Measurements from ENCODE around the gene ODF2.
"Not testable (repeated sequence)": the region's sequence is repeated elsewhere in the genome, so short reads cannot be mapped to it uniquely, and the experiment has no call there.

The ODF2 gene

DNA sequence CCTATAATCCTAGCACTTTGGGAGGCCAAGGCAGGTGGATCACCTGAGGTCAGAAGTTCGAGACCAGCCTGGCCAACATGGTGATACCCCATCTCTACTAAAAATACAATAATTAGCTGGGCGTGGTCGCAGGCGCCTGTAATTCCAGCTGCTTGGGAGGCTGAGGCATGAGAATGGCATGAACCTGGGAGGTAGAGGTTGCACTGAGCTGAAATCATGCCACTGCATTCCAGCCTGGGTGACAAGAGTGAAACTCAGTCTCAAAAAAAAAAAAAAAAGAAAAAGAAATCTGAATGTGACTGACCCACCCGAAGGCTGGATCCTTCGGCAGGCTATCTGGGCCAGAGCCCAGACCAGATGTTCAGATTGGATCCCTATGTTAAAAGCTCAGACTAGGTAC lies 32.5 kb upstream of the ODF2 start:
- DNase-seq (ENCODE audit: low read depth in 2 of 2, low spot score in 1 of 2) = not testable (repeated sequence)

DNA sequence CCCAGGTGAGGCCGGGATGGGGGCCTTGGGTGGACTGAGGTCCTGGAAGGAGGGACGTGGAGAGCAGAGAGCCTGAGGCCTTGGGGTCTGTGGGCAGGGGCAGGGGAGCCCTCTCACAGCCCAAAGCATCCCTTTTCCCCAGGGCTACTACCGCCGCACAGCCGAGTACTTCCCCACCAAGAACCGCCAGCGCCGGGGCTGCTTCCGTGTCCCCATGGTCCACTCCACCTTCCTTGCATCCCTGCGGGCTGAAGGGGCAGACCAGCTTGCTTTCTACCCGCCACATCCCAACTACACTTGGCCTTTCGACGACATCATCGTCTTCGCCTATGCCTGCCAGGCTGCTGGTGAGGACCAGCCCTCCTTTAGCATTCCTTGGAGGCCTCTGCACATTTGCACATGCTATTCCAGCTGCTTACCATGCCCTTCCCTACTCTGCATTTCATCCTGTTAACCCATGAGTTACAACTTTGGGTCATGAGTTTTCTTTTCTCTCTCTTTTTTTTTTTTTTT lies 31.5 kb upstream of the ODF2 start:
- DNase-seq (ENCODE audit: low read depth in 2 of 2, low spot score in 1 of 2) = no peak

DNA sequence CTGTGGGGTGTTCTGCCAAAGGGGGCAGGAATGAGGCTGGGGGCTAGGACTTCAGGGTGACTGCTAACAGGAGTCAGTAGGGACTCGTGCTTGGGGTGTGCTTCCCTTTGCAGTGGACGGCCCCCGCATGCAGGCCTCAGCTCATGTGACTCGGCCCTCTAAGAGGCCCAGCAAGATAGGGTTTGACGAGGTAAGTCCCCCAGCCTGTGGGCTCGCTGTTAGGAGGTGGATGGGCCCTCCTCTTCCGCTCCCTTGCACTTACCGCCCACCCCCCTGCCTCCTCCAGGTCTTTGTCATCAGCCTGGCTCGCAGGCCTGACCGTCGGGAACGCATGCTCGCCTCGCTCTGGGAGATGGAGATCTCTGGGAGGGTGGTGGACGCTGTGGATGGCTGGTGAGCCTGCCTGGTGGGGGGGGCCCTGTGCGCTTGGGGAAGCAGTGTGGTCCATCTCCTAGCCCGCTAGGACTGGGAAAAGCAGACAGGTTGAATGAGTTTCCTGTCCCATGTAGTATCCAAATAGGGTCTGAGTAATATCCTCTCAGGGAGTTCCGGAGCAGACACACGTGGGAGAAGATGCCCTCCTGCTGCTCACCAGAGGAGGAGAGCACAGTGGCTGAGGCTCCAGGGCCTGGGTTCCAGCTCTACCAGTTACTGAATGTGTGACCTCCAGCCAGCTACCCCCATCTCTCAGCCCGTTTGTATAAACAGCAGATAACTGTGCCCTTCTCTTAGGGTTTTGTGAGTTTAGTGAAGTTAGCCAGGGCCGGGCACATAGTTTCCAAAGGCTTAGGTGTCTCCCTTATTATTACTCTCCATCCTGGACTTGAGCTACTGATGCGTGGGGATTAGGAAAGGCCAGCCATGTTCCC lies 26.9 kb upstream of the ODF2 start:
- DNase-seq (ENCODE audit: low read depth in 2 of 2, low spot score in 1 of 2) = no peak

DNA sequence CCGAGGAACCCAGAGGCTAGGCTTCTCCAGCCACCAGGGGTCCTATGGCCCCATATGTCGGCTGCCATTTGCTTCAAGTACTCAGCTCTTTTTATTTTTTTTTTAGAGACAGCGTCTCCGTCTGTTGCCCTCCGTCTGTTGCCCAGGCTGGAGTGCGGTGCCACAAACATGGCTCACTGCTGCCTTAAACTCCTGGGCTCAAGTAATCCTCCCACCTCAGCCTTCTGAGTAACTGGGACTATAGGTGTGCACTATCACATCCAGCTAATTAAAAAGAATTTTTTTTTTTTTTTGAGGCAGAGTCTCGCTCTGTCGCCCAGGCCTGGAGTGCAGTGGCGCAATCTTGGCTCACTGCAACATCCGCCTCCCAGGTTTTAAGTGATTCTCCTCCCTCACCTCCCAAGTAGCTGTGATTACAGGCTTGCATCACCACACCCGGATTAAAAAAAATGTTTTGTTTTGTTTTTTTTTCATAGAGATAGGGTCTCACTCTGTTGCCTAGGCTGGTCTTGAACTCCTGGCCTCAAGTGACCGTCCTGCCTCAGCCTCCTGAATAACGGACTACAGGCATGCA lies 26.2 kb upstream of the ODF2 start:
- no peak for DNase-seq (ENCODE audit: low read depth in 2 of 2, low spot score in 1 of 2)

DNA sequence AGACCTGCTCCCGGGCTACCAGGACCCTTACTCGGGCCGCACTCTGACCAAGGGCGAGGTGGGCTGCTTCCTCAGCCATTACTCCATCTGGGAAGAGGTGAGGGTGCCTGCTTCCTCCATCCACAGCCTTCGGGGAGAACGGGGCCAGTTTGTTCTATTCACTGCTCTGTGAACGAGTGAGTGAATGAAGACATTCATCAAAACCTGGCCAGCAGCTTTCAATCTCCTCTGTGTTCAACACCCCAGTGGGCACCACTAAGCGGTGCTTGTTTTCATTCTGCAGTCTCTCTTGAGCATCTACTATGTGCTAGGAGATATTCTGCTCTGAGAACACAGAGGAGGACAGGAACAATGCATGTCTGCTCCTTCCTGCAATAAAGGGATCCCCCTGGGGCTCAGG lies 24.6 kb upstream of the ODF2 start:
- DNase-seq (ENCODE audit: low read depth in 2 of 2, low spot score in 1 of 2) = no peak

DNA sequence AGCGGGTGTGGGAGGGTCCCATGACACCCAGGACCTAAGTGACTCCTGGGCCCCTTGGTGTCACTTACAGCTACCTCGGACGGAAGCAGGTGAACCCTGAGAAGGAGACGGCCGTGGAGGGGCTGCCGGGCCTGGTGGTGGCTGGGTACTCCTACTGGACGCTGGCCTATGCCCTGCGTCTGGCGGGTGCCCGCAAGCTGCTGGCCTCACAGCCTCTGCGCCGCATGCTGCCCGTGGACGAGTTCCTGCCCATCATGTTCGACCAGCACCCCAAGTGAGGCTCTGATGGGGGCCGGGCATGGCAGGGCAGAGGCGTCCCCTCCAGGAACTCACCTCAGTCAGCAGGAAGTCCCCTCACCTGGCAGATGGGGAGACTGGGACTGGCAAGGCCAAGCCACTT lies 21.5 kb upstream of the ODF2 start:
- DNase-seq (ENCODE audit: low read depth in 2 of 2, low spot score in 1 of 2) = no peak

DNA sequence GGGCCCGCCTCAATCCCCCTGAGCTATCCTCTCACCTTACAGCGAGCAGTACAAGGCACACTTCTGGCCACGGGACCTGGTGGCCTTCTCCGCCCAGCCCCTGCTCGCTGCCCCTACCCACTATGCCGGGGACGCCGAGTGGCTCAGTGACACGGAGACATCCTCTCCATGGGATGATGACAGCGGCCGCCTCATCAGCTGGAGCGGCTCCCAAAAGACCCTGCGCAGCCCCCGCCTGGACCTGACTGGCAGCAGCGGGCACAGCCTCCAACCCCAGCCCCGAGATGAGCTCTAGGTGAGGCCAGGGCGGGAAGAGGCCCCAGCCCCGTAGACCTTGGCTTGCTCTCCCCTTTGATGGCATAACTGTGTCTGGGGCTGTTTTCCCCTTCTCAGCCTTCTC lies 20.2 kb upstream of the ODF2 start:
- DNase-seq (ENCODE audit: low read depth in 2 of 2, low spot score in 1 of 2) = no peak

DNA sequence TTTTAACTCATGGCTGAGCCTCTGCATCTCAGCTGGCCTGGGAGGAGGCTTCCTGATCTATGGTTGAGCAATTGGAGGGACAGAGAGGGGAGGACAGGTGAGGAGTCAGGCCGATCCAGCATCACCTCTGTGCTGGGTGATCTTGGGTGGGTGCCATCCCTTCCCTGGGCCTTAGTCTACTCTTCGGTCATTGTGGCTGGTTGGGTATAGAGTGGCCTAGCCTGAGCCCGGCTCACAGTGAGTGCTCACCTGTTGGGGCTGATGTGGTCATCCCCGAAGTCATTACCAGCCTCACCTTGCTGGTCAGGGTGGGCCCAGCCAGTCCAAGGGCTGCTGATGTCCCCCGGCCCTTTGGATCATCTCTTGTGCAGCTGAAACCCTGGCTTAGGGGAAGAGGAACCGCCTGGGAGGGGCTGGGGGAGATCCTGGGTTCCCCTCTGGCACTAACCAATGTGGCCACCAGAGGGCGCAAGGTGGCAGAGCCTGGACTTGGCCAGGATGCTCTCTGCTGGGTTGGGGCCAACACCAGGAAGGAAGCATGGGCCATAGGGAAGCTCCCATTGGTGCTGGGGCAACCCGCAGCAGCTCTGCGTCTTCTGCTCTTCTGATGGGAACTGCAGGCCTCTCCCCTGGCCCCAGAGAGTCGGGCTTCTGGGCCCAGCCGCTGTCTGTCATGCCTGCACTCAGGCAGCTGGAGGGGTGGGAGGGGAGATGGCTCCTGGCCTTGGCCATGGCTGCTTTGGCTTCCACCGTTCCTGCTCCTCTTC lies 17.3 kb upstream of the ODF2 start:
- DNase-seq (ENCODE audit: low read depth in 2 of 2, low spot score in 1 of 2) = peak; percentile 51 to 81

DNA sequence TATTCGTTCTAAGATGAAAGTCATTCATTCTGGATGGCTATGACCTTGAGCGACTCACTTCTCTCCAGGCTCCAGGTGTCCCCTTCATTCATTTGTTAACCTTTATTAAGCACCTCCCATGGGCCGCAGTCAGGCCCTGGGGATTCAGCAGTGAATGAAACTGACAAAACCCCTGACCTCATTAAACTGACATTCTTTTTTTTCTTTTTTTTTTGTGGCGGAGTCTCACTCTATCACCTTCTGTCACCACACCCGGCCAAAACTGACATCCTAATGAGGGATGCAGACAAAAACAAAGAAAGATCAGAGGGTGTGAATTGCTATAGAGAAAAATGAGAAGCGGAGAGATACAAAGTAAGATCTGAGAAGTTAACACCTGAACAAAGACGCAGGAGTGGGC lies 16.5 kb upstream of the ODF2 start:
- DNase-seq (ENCODE audit: low read depth in 2 of 2, low spot score in 1 of 2) = no peak

DNA sequence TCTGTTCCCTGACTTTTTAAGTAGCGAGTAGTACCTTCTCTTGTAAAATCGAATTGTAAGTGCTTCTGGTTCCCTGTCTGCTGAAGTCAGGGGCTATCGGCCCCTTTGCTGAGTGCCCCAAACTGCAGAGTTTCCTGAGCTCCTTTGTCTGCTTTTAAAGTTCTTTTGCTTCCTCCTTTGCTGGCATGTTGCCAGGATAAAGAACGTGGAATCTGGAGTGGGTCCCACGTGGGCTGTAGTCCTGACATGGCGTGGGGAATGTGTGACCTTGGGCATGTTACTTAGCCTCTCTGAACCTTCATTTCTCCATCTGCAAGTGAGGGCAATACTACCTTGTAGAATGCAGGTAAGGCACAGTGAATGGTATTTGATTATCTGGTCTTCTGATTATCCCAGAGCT lies 13.7 kb upstream of the ODF2 start:
- DNase-seq (ENCODE audit: low read depth in 2 of 2, low spot score in 1 of 2) = no peak

DNA sequence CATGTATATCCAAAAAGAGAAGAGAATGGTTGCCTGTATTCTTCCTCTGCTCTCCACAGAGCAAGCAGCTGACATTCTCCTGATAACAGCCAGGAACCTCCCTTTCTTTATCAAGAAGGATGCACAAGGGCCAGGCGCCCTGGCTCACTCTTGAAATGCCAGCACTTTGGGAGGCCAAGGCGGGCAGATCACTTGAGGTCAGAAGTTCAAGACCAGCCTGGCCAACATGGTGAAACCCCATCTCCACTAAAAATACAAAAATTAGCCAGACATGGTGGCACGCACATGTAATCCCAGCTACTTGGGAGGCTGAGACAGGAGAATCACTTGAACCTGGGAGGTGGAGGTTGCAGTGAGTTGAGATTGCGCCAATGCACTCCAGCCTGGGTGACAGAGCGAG lies 9.3 kb upstream of the ODF2 start:
- not testable (repeated sequence) for DNase-seq (ENCODE audit: low read depth in 2 of 2, low spot score in 1 of 2)

DNA sequence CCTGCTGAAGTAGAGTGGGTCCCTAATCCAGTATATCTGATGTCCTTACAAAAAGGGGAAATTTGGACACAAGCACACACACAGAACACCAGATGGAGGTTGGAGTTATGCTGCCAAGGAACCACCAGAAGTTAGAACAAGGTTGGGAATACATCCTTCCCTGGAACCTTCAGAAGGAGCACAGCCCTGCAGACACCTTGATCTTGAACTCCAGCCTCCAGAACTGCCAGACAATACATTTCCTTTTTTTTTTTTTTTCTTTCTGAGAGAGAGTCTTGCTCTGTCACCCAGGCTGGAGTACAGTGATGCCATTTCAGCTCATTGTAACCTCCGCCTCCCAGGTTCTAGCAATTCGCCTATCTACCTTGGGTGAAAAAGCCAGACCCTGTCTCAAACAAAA lies 7.1 kb upstream of the ODF2 start:
- DNase-seq (ENCODE audit: low read depth in 2 of 2, low spot score in 1 of 2) = no peak

DNA sequence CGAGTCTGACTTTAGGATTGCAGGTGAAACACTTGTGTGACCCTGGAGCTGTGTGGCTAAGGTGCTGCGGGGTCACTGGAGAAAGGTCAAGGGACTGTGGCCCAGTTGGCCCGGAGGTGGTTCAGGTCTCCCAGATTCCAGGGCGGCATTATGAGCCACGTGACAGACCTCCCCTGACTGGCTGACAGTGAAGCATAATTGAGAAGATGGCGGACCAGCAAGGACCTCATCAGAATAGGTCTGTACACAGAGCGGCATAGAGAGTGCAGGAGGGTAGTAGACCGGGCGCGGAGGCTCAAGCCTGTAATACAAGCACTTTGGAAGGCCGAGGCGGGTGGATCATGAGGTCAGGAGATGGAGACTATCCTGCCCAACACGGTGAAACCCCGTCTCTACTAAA lies 815 bp upstream of the ODF2 start:
- DNase-seq (ENCODE audit: low read depth in 2 of 2, low spot score in 1 of 2) = no peak

DNA sequence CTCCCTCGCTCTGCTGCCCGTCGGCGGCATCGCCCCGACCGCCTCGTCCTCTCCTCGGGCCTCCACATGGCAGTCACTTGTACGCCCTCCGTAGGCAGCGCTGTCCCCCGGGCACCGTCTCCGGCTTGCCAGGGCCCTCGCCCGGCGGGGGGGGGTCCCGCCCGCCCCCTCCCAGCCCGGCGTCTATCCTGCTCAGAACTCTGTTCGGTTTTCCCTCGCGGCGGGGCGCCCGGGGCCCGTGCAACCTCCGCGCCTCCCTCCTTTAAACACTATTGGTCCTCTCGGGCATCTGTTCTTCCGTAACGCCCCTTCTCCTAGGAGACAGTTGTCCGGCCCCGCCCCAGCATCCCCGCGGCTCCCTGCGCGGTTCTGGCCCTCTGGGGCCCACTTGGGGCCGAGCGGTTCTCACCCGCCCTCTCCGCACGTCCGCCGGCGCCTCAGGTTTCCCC lies 831 bp downstream of the ODF2 start:
- DNase-seq (ENCODE audit: low read depth in 2 of 2, low spot score in 1 of 2) = peak; percentile 27 to 47

DNA sequence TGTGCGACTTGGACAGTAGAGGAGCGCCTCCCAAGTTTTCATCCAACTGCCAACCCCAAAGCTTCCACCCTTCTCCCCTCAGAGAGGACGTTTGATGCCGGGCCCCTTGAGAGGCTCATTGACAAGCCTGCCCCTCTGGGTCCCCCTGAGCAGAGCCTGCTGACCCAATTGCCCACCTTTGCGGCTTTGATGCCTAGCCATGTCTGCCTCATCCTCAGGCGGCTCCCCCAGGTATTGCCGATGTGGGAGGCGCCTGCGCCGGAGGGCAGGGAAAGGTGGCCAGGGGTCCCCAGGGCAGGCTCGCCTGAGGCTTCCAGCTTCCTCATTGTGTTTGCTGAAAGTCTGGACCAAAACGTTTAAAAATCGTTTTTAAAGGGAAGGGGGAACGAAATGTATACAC lies 1.4 kb downstream of the ODF2 start:
- DNase-seq (ENCODE audit: low read depth in 2 of 2, low spot score in 1 of 2) = no peak

DNA sequence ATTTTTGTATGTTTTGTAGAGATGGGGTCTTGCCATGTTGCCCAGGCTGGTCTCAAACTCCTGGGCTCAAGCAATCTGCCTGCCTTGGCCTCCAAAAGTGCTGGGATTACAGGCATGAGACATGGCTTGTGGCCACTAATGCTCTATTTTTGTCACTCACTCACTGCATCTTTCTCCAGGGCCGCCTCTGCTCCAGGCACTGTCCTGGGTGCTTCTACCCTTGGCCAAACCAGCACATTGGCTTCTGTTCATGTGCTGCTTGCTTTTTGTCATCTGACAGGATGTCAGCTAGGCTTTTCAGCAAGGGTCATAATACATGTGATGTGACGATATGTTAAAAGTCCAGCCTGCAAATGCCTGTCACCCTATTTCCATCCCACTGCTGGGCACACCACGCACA lies 3.2 kb downstream of the ODF2 start:
- no peak for DNase-seq (ENCODE audit: low read depth in 2 of 2, low spot score in 1 of 2)

DNA sequence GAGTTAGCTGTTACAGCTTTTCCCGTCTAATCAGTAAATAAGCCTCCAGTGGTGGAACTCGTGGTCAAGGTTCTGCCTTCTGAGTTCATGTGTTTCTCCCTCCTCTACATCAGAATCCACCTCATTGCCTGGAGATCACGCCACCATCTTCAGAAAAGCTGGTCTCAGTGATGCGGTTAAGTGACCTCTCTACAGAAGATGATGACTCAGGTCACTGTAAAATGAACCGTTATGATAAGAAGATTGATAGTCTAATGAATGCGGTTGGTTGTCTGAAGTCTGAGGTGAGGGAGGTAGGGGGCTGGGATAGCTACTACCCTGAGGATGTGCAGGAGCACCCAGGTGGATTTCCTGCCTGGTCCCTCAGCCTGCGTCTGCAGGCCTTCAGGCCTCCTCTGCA lies 13.3 kb downstream of the ODF2 start:
- no peak for DNase-seq (ENCODE audit: low read depth in 2 of 2, low spot score in 1 of 2)

DNA sequence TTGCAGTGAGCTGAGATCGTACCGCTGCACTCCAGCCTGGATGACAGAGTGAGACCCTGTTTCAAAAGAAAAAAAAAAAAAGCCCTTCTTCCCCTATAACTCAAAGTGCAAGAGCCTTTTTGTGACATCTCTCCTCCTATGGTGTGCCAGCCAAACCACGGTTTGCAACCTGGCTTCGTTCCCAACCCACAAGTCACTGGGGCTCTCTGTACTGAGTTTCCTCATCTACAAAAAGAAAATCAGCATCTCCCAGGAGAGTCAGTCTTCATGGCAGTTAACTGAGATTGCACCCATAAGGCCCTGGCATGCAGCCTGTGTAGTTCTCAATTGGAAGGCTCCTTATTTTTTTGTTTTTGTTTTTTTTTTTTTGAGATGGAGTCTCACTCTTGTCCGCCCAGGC lies 14.8 kb downstream of the ODF2 start:
- no peak for DNase-seq (ENCODE audit: low read depth in 2 of 2, low spot score in 1 of 2)

DNA sequence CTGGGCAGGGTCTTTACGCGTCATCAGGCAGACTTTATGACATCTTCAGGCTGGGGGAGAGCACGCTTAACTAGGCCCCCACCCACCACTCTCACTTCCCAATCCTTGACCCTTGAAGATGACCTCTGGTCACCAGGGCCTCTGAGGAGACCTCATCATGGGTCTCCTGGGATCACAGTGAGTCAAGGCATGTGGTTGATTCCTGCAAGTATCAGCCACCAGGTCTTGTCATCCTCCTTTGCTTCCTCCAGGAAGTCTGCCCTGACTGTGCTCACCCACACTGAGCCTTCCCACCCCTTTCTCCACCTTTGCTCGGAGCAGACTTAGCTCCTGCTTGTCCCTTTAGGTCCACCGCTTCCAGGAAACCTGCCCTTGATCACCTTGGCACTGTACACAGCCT lies 17.3 kb downstream of the ODF2 start:
- no peak for DNase-seq (ENCODE audit: low read depth in 2 of 2, low spot score in 1 of 2)

DNA sequence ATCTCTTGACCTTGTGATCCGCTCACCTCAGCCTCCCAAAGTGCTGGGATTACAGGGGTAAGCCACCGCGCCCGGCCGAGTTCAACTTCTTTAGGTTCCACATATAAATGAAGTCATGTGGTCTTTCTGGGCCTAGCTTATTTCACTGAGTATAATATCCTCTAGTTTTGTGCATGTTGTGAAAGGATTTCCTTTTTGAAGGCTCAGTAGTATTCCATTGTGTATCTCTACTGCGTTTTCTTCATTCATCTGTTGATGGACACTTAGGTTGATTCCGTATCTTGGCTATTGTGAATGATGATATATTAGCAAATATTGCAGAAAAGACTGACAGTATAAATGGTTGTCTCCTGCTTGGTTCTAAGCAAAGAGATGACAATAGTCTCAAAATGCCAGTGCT lies 20.1 kb downstream of the ODF2 start:
- no peak for DNase-seq (ENCODE audit: low read depth in 2 of 2, low spot score in 1 of 2)

DNA sequence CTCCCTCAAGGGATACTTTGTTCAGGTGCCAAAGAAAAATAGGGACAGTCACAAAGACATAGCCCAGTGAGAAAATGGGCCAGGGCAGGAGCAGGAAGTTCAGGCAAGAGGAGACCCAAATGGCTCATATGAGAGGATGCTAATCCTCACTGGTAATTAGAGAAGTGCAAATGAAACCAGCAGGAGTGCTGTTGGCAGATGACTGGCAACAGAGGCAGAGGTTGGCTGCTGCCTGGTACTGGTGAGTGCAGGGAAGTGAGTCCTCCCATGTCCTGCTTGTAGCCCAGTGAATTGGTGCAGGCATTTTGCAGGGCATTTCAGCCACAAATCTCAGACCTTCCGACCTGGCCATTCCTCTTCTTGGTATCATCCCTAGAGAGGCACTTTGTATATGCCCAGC lies 23.5 kb downstream of the ODF2 start:
- DNase-seq (ENCODE audit: low read depth in 2 of 2, low spot score in 1 of 2) = no peak

DNA sequence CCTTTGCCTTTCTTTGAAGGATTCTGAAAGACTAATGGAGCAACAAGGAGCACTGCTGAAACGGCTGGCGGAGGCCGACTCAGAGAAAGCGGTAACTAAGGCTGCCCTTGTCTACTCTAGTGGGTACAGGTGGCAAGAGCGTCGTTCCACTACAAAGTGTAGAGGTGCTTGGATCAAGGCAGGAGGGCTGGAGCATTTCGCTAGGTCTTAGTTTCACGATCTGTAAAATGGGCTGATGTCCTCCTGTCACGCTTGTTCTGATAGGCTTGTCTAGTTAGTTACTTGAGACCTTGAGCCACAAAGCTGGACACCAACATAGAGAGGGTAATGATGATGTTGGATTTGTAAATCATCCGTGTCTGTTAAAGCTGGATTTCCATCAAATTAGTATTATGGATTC lies 25.8 kb downstream of the ODF2 start:
- DNase-seq (ENCODE audit: low read depth in 2 of 2, low spot score in 1 of 2) = no peak
